Hippocampal formation (tissue), 2 donors: ENCODE results near the gene HOXC10.

ENCODE experiments used
- DNase-seq, 2 donors: peaks; one replicate each; lab custom pipeline; 2025; lab: John Stamatoyannopoulos, UW

Gene HOXC10

GRCh38 chr12:54029529-54030441, 44.8 kb downstream of the HOXC10 start:
- DNase-seq, result no peak

DNA sequence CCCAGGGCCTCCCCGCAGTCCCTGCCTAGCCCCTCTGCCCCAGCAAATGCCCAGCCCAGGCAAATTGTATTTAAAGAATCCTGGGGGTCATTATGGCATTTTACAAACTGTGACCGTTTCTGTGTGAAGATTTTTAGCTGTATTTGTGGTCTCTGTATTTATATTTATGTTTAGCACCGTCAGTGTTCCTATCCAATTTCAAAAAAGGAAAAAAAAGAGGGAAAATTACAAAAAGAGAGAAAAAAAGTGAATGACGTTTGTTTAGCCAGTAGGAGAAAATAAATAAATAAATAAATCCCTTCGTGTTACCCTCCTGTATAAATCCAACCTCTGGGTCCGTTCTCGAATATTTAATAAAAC, 45.5 kb downstream of the HOXC10 start:
- no peak for DNase-seq

GRCh38 chr12:54030889-54031471, 46.0 kb downstream of the HOXC10 start:
- DNase-seq, result no peak

- no peak for DNase-seq
These were observed 46.5 kb downstream of the HOXC10 start for GRCh38 chr12:54031480-54031879.

- no peak for DNase-seq
These were observed 47.2 kb downstream of the HOXC10 start for GRCh38 chr12:54032086-54032619.

DNA sequence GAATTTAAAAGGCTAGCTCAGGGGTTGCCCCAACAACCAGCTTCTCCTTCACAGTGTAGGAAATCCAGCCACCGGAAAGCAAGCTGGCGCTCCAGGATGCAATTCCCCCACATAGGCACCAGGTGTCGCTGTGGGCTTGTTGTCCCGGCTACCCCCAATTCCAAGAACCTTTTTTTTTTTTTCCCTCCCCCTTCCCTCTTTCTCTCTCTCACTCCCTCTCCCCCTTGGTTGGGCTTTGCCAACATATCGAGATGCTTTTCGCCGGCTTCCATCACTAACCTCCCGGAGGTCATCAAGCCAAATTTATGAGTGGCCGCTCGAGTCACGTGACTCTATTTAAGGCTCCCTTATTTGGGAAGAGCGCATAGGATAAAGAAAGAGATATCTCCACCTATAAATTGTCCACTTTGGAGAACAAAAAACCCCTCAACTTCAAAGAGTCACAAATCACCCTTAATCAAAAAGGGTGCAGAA, 47.7 kb downstream of the HOXC10 start, which contains the start of gene HOXC5:
Gene HOXC5 (plus strand): TSS at position 424 of the 474 bp plus-strand sequence. CDS start 73 bp downstream, outside the sequence.
- DNase-seq, result peak; percentile 10 to 12

DNA sequence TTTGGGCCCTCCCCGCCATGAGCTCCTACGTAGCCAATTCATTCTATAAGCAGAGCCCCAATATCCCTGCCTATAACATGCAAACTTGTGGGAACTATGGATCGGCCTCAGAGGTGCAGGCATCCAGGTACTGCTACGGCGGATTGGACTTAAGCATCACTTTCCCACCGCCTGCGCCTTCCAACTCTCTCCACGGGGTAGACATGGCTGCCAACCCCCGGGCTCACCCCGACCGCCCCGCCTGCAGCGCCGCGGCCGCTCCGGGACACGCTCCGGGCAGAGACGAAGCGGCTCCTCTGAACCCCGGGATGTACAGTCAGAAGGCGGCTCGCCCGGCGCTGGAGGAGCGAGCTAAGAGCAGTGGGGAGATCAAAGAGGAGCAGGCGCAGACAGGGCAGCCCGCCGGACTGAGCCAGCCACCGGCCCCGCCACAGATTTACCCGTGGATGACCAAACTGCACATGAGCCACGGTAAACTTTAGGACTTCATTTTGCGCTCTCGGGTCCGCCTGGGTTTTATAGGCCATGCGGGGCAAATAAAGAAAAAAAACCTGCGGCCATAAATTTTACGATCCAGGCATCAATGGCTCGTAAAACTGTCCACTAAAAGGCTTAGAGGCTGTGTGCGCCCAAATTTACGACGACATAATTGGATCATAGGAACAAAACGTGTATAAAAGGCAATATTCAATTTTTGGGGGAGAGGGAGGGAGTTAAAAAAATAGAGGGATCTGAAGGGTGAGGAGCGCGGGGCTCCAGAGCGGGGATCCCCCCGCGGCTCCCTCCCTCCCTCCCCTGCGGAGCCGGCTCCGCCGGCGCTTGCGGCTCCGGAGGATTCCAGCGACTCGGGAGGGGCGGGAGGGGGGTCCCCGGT, 48.4 kb downstream of the HOXC10 start:
- DNase-seq, result no peak

DNA sequence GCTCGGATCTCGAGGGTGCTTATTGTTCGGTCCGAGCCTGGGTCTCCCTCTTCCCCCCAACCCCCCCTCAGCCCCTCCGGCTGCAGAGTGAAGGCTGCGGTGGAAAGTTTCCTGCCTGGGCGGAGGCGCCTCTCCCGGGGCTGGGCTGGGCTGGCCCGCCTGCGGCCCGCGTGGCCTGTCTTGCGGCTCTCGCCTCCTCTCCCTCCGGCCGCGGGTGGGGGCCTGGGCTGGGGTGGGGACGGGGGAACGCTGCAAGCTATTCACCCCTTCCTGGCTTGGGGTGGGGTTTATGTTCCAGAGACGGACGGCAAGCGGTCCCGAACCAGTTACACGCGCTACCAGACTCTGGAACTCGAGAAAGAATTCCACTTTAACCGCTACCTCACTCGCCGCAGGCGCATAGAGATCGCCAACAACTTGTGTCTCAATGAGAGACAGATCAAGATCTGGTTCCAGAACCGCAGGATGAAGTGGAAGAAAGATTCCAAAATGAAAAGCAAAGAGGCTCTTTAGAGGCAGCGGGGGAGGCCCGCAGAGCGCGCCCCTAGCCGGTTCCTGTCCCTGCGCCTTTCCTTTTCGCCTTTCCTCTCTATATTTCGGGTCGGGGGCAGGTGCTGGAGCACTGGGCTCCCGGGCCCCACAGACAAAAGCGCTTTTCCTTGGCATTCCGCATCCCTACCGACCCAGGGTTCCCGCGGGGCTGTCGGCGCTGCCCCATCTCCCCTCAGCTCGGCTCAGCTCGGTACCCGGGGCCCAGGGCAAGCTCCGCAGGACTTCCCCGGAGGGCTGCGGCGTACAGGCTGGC, 49.2 kb downstream of the HOXC10 start:
- DNase-seq, result no peak

GRCh38 chr12:54034785-54035310, 49.9 kb downstream of the HOXC10 start:
- DNase-seq, result no peak

DNA sequence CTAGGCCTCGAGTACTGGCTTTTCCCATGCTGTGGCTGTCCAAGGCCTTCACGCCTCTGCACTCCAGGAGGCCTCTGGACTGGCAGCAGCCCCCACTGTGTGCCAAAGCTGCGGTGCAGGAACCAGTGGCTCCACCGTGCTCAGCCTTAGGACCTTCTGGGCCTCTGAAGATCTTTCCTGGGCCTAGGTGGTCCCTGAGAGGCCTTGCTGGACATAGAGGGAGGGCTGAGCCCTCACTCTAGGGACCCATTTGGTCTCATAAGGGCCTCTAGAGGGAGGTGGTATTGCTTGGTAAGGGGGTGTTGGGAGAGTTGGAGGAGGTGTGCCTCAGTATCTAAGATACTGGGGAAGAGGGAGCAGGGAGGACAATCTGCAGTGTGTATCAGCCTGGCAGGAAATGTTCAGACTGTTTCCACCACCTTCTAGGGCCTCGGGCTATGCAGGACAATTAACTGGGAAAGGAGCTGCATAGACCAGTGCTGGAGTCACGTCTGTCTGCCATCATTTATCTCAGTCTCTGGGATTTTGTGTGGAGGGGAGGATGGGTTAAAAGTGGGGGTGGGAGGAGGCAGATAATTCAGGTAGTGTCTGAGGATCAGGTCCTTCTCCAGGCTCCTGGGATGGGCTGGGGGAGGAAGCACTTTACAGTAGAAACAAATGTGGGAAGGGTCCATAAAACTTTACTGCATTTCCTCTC, 50.8 kb downstream of the HOXC10 start:
- DNase-seq, result no peak

GRCh38 chr12:54036620-54037359, 51.8 kb downstream of the HOXC10 start:
- DNase-seq, result no peak

- DNase-seq, result no peak
These were observed 52.7 kb downstream of the HOXC10 start for GRCh38 chr12:54037360-54038283.

- DNase-seq, result no peak
These were observed 53.4 kb downstream of the HOXC10 start for GRCh38 chr12:54038284-54038870.

GRCh38 chr12:54038871-54039414, 54.0 kb downstream of the HOXC10 start:
- DNase-seq, result no peak

GRCh38 chr12:54039417-54040147, 54.6 kb downstream of the HOXC10 start:
- DNase-seq, result no peak
